ENCODE data around the gene IL17C.
A peak's percentile ranks its signal among the peaks of the same experiment; 100 is the strongest.

Gene IL17C

GRCh38 chr16:88687254-88687576, 48.8 kb downstream of the IL17C start:
- no peak for DNase-seq

GRCh38 chr16:88687676-88688012, 49.3 kb downstream of the IL17C start:
- DNase-seq: no peak

GRCh38 chr16:88688013-88688778, 49.8 kb downstream of the IL17C start:
- DNase-seq: peak; percentile 9
